GM12878 (cell line): ENCODE measurements around the gene MED25. TPM values are rescaled to one million over a fixed set of nuclear protein-coding genes. Genes with fewer than 3 reads are reported as not detected.

Experiments
- BCL11A ChIP-seq: IDR thresholded peaks from 2 replicates; pipeline ENCODE4 v1.6.1; 2011; ENCODE audit warnings: low read depth, low read length
- CREM ChIP-seq: IDR thresholded peaks from 2 replicates; pipeline ENCODE4 v1.6.1; 2014; ENCODE audit warnings: antibody characterized with exemption, low read depth
- EED ChIP-seq: sonication (generic); IDR thresholded peaks from 2 replicates; pipeline ENCODE4 v1.6.1; 2016; ENCODE audit warnings: antibody characterized with exemption, low read depth
- HDAC6 ChIP-seq: fragments of 200-600 bp; sonication (generic); IDR thresholded peaks from one replicate; pipeline ENCODE4 v1.8.0; 2017; ENCODE audit warnings: antibody characterized with exemption; ENCODE audit not compliant: unreplicated experiment
- IKZF1 ChIP-seq: fragments of 450-650 bp; conservative IDR thresholded peaks from 2 replicates; pipeline ENCODE4 v1.6.1; 2017; ENCODE audit warnings: antibody characterized with exemption, mild to moderate bottlenecking
- KLF5 ChIP-seq: fragments of 450-650 bp; IDR thresholded peaks from 2 replicates; pipeline ENCODE4 v1.6.1; 2014; ENCODE audit warnings: mild to moderate bottlenecking; ENCODE audit not compliant: partially characterized antibody
- MEF2A ChIP-seq: IDR thresholded peaks from 2 replicates; pipeline ENCODE4 v1.6.1; 2011; ENCODE audit warnings: low read depth, mild to moderate bottlenecking, low read length, moderate library complexity; ENCODE audit not compliant: insufficient read depth
- NFYB ChIP-seq: IDR thresholded peaks from 2 replicates; pipeline ENCODE4 v1.6.1; 2011; ENCODE audit warnings: low read depth, mild to moderate bottlenecking, low read length, improper control_type of control experiment, moderate library complexity; ENCODE audit not compliant: insufficient read depth
- RAD51 ChIP-seq: fragments of 450-650 bp; IDR thresholded peaks from 2 replicates; pipeline ENCODE4 v1.6.1; 2016; ENCODE audit warnings: moderate library complexity, mild to moderate bottlenecking, inconsistent platforms
- SIX5 ChIP-seq: IDR thresholded peaks from 2 replicates; pipeline ENCODE4 v1.6.1; 2011; ENCODE audit warnings: mild to moderate bottlenecking, low read depth, low read length, moderate library complexity; ENCODE audit not compliant: severe bottlenecking
- SMARCA5 ChIP-seq: fragments of 450-650 bp; IDR thresholded peaks from 2 replicates; pipeline ENCODE4 v1.6.1; 2017; ENCODE audit warnings: mild to moderate bottlenecking
- SUZ12 ChIP-seq: fragments of 200-600 bp; sonication (generic); IDR thresholded peaks from one replicate; pipeline ENCODE4 v1.6.1; 2018; ENCODE audit warnings: antibody characterized with exemption, mild to moderate bottlenecking; ENCODE audit not compliant: unreplicated experiment
- TAF1 ChIP-seq: IDR thresholded peaks from 2 replicates; pipeline ENCODE4 v1.6.1; 2011; ENCODE audit warnings: mild to moderate bottlenecking, low read depth, low read length, borderline replicate concordance
- YY1 ChIP-seq: IDR thresholded peaks from 2 replicates; pipeline ENCODE4 v1.6.1; 2011; ENCODE audit warnings: low read depth, mild to moderate bottlenecking, low read length
- ZZZ3 ChIP-seq: IDR thresholded peaks from 2 replicates; pipeline ENCODE4 v1.6.1; 2011; ENCODE audit warnings: low read depth; ENCODE audit not compliant: control insufficient read depth, insufficient read length
- polyA plus RNA-seq, 11 experiments: library from polyadenylated mRNA; depleted of rRNA in 4 of 11; unstranded in 6 of 11; stranded (reverse) in 5 of 11; fragments of >200 nt; fragmentation: Nextera tagmentation in 4 of 11; fragmentation: Illumina TruSeq in 1 of 11; extraction: Ambion mirVana in 4 of 11; extraction: Trizol in 1 of 11; gene quantifications; 1 replicate in 1 of 11; 2 replicates in 10 of 11; pipeline versions ENCODE4 v1.2.1 to v1.2.3, GENCODE V29; 2011 to 2016; ENCODE audit warnings: inconsistent platforms in 2 of 11, missing spikeins in 2 of 11, low read depth in 1 of 11
- total RNA-seq, 4 experiments: library from RNA; depleted of rRNA in 3 of 4; stranded (reverse); fragments of >200 nt in 3 of 4; fragmentation: Illumina TruSeq in 1 of 4; extraction: Trizol in 1 of 4; gene quantifications; 2 replicates each; pipeline versions ENCODE4 v1.2.1 to v1.2.3, GENCODE V29; 2013 to 2021
- TF ChIP-seq, protein P1 (sequence below): IDR thresholded peaks from 2 replicates; pipeline ENCODE4 v1.6.1; 2011; ENCODE audit warnings: low read depth, low read length, improper control_type of control experiment, borderline replicate concordance
- TF ChIP-seq, protein P2 (sequence below): fragments of 450-650 bp; IDR thresholded peaks from 2 replicates; pipeline ENCODE4 v1.6.1; 2017; ENCODE audit warnings: borderline replicate concordance
- TF ChIP-seq, protein P3 (sequence below): fragments of 450-650 bp; IDR thresholded peaks from 2 replicates; pipeline ENCODE4 v1.6.1; 2017; ENCODE audit warnings: mild to moderate bottlenecking
- TF ChIP-seq, protein P4 (sequence below), 3 experiments: IDR thresholded peaks in 2 of 3; conservative IDR thresholded peaks in 1 of 3; 2 replicates each; pipeline ENCODE4 v1.5.1; 2011; ENCODE audit warnings: low read depth in 3 of 3, low read length in 3 of 3, mild to moderate bottlenecking in 3 of 3, control low read depth in 2 of 3, moderate library complexity in 2 of 3, inconsistent platforms in 1 of 3, mixed read lengths in 1 of 3; ENCODE audit not compliant: control insufficient read depth in 2 of 3, insufficient read depth in 1 of 3; ENCODE audit errors: extremely low read depth in 1 of 3
- TF ChIP-seq, protein P5 (sequence below): IDR thresholded peaks from 2 replicates; pipeline ENCODE4 v1.6.1; 2012; ENCODE audit warnings: mild to moderate bottlenecking, low read depth, low read length

MED25 gene
- total and polyA plus RNA-seq, 10 of the 15 experiments (the other 5 are each of a cell fraction or from before 2014, with no cell fraction given), result 3.5 to 53.9 (median 17.1) TPM

DNA sequence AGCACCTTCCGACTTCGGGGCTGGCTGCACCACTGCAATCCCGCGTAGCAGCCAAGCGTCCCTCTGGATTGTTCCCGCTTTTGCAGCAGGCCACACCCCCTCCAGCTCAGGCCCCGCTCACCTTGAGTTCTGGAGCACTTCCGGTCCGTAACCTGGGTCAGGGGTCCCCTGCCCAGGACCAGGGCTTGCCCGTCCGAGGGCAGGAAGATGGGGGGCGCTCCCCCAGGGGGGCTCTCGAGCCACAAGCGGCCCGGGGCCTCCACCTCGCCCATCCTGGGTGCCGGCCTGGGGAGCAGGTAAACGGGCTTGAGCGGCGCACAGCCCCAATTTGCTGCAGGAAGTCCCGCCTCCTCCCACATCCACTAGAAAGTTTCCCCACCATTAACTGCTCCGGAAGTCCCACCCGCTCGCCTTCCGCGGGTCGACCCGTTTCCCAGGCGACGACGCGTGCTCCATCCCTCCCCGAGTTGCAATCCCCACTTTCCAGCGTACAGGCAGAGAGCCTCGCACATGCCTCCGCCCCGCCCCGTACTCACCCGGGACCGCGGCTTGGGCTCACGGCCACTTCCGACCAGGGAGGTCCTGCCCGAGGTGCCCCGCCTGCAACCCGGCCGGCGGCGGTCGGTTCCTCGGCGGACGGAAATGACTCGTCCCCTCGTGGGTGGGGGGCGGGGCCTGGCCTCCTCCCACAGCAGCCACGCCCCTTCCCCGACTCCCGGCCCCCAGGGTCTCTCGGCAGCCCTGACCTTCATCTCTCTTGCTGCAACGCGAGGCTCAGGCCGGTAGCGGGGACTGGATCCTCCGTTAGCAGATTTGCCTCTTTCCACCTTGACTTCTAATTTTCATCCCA, 49.1 kb downstream of the MED25 start, which contains the start of gene PNKP (continued):
- TF ChIP-seq ZZZ3 (no peak), HDAC6 (no peak), CREM (peak; percentile 87), MEF2A (no peak), BCL11A (no peak), SMARCA5 (peak; percentile 18; the same call in 1 of the 2 replicates), NFYB (peak; percentile 71), SUZ12 (no peak), TAF1 (peak; percentile 70; the same call in 1 of the 2 replicates), YY1 (0 out of 2 replicates have a peak, but pooled peaks have one; percentile 29), KLF5 (peak; percentile 11), RAD51 (no peak), IKZF1 (peak; percentile 91), EED (no peak; the same call in 1 of the 2 replicates), SIX5 (no peak)
- TF ChIP-seq, protein P1, sequence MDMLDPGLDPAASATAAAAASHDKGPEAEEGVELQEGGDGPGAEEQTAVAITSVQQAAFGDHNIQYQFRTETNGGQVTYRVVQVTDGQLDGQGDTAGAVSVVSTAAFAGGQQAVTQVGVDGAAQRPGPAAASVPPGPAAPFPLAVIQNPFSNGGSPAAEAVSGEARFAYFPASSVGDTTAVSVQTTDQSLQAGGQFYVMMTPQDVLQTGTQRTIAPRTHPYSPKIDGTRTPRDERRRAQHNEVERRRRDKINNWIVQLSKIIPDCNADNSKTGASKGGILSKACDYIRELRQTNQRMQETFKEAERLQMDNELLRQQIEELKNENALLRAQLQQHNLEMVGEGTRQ, result no peak
- TF ChIP-seq, protein P2, sequence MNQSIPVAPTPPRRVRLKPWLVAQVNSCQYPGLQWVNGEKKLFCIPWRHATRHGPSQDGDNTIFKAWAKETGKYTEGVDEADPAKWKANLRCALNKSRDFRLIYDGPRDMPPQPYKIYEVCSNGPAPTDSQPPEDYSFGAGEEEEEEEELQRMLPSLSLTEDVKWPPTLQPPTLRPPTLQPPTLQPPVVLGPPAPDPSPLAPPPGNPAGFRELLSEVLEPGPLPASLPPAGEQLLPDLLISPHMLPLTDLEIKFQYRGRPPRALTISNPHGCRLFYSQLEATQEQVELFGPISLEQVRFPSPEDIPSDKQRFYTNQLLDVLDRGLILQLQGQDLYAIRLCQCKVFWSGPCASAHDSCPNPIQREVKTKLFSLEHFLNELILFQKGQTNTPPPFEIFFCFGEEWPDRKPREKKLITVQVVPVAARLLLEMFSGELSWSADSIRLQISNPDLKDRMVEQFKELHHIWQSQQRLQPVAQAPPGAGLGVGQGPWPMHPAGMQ, result no peak
- TF ChIP-seq, protein P3, sequence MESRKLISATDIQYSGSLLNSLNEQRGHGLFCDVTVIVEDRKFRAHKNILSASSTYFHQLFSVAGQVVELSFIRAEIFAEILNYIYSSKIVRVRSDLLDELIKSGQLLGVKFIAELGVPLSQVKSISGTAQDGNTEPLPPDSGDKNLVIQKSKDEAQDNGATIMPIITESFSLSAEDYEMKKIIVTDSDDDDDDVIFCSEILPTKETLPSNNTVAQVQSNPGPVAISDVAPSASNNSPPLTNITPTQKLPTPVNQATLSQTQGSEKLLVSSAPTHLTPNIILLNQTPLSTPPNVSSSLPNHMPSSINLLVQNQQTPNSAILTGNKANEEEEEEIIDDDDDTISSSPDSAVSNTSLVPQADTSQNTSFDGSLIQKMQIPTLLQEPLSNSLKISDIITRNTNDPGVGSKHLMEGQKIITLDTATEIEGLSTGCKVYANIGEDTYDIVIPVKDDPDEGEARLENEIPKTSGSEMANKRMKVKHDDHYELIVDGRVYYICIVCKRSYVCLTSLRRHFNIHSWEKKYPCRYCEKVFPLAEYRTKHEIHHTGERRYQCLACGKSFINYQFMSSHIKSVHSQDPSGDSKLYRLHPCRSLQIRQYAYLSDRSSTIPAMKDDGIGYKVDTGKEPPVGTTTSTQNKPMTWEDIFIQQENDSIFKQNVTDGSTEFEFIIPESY, result no peak
- TF ChIP-seq, protein P4, sequence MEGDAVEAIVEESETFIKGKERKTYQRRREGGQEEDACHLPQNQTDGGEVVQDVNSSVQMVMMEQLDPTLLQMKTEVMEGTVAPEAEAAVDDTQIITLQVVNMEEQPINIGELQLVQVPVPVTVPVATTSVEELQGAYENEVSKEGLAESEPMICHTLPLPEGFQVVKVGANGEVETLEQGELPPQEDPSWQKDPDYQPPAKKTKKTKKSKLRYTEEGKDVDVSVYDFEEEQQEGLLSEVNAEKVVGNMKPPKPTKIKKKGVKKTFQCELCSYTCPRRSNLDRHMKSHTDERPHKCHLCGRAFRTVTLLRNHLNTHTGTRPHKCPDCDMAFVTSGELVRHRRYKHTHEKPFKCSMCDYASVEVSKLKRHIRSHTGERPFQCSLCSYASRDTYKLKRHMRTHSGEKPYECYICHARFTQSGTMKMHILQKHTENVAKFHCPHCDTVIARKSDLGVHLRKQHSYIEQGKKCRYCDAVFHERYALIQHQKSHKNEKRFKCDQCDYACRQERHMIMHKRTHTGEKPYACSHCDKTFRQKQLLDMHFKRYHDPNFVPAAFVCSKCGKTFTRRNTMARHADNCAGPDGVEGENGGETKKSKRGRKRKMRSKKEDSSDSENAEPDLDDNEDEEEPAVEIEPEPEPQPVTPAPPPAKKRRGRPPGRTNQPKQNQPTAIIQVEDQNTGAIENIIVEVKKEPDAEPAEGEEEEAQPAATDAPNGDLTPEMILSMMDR (IDR thresholded peaks at IDR 0.05 in 2 of 3, conservative IDR thresholded peaks at IDR 0.05 in 1 of 3; ENCODE audit: control insufficient read depth in 2 of 3, extremely low read depth in 1 of 3, insufficient read depth in 1 of 3, low read depth in 3 of 3, low read length in 3 of 3), result no peak
- TF ChIP-seq, protein P5, sequence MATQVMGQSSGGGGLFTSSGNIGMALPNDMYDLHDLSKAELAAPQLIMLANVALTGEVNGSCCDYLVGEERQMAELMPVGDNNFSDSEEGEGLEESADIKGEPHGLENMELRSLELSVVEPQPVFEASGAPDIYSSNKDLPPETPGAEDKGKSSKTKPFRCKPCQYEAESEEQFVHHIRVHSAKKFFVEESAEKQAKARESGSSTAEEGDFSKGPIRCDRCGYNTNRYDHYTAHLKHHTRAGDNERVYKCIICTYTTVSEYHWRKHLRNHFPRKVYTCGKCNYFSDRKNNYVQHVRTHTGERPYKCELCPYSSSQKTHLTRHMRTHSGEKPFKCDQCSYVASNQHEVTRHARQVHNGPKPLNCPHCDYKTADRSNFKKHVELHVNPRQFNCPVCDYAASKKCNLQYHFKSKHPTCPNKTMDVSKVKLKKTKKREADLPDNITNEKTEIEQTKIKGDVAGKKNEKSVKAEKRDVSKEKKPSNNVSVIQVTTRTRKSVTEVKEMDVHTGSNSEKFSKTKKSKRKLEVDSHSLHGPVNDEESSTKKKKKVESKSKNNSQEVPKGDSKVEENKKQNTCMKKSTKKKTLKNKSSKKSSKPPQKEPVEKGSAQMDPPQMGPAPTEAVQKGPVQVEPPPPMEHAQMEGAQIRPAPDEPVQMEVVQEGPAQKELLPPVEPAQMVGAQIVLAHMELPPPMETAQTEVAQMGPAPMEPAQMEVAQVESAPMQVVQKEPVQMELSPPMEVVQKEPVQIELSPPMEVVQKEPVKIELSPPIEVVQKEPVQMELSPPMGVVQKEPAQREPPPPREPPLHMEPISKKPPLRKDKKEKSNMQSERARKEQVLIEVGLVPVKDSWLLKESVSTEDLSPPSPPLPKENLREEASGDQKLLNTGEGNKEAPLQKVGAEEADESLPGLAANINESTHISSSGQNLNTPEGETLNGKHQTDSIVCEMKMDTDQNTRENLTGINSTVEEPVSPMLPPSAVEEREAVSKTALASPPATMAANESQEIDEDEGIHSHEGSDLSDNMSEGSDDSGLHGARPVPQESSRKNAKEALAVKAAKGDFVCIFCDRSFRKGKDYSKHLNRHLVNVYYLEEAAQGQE, result no peak
